IgD-negative memory B cell (primary cell): ENCODE measurements around the gene TSR3. TPM values are rescaled to one million over a fixed set of nuclear protein-coding genes. Genes with fewer than 3 reads are reported as not detected.
"Not testable (repeated sequence)": the region's sequence is repeated elsewhere in the genome, so short reads cannot be mapped to it uniquely, and the experiment has no call there.

Experiments
- H3K27ac Mint-ChIP-seq, 3 donors: one replicate each; pipeline ENCODE4 v1.8.0; 2020 to 2022; ENCODE audit warnings: mild to moderate bottlenecking in 3 of 3, mixed read lengths in 3 of 3, moderate library complexity in 1 of 3
- H3K27me3 Mint-ChIP-seq: one replicate; pipeline ENCODE4 v1.8.0; 2021; ENCODE audit warnings: mixed read lengths
- H3K36me3 Mint-ChIP-seq: one replicate; pipeline ENCODE4 v1.8.0; 2020; ENCODE audit warnings: mild to moderate bottlenecking, mixed read lengths
- H3K4me1 Mint-ChIP-seq, 3 donors: one replicate each; pipeline ENCODE4 v1.8.0; 2020 to 2022; ENCODE audit warnings: mixed read lengths in 3 of 3, mild to moderate bottlenecking in 1 of 3
- H3K4me3 Mint-ChIP-seq, 4 donors: one replicate each; pipeline ENCODE4 v1.8.0; 2020 to 2022; ENCODE audit warnings: mild to moderate bottlenecking in 4 of 4, mixed read lengths in 4 of 4, moderate library complexity in 3 of 4
- H3K9me3 Mint-ChIP-seq, 3 donors: one replicate each; pipeline ENCODE4 v1.8.0; 2020 to 2021; ENCODE audit warnings: mixed read lengths in 3 of 3, mild to moderate bottlenecking in 1 of 3
- polyA plus RNA-seq: library from polyadenylated mRNA; unstranded; fragments of 300-500 nt; fragmentation: Illumina TruSeq; gene quantifications from one replicate; pipeline ENCODE4 v1.2.3, GENCODE V29; 2021

The TSR3 gene
- polyA plus RNA-seq, 1 donor from 2014 or later = 116 TPM

- H3K27me3 Mint-ChIP-seq = peaks cover 16% of the 10 kb centered on the region
- H3K4me1 Mint-ChIP-seq = peaks cover 13 to 27% (median 24%) of the 10 kb centered on the region in 3 donors
- H3K9me3 Mint-ChIP-seq = no peaks in the 10 kb centered on the region
- peak overlapping the region; percentile 98 to 100 (median 98) for H3K27ac Mint-ChIP-seq
- peak overlapping the region; percentile 83 to 94 (median 93) for H3K4me3 Mint-ChIP-seq
- peaks cover 3% of the 10 kb centered on the region for H3K36me3 Mint-ChIP-seq
Observed at GRCh38 chr16:1330931-1331711, 20.6 kb downstream of the TSR3 start.

- Mint-ChIP-seq H3K4me3 (peak overlapping the region in 3 of 4 donors; percentile 45 to 93 (median 65)), H3K27me3 (peaks cover 16% of the 10 kb centered on the region), H3K9me3 (no peaks in the 10 kb centered on the region), H3K36me3 (peaks cover 3% of the 10 kb centered on the region), H3K4me1 (peaks cover 13 to 30% (median 24%) of the 10 kb centered on the region in 3 donors), H3K27ac (peak overlapping the region in 2 of 3 donors; percentile 76 to 98)
Observed at GRCh38 chr16:1330260-1330914, 21.3 kb downstream of the TSR3 start.

GRCh38 chr16:1328961-1329360, 22.7 kb downstream of the TSR3 start:
- Mint-ChIP-seq H3K27ac (peak overlapping the region; percentile 57 to 99 (median 78)), H3K4me1 (peaks cover 13 to 28% (median 20%) of the 10 kb centered on the region in 3 donors), H3K4me3 (peak overlapping the region in 2 of 4 donors; percentile 22 to 57)
- H3K9me3 Mint-ChIP-seq, H3K36me3 Mint-ChIP-seq, H3K27me3 Mint-ChIP-seq: not testable (repeated sequence)

- Mint-ChIP-seq H3K4me3 (peak overlapping the region in 1 of 4 donors; percentile 40), H3K27ac (peak overlapping the region in 2 of 3 donors; percentile 95 to 99), H3K4me1 (peaks cover 13 to 28% (median 20%) of the 10 kb centered on the region in 3 donors)
- H3K27me3 Mint-ChIP-seq, H3K9me3 Mint-ChIP-seq, H3K36me3 Mint-ChIP-seq: not testable (repeated sequence)
Observed at GRCh38 chr16:1328136-1328535, 23.5 kb downstream of the TSR3 start.

GRCh38 chr16:1327619-1327947, 24.1 kb downstream of the TSR3 start:
- H3K4me3 Mint-ChIP-seq = peak overlapping the region in 1 of 4 donors; percentile 40
- peaks cover 5% of the 10 kb centered on the region for H3K36me3 Mint-ChIP-seq
- H3K9me3 Mint-ChIP-seq = no peaks in the 10 kb centered on the region
- peak overlapping the region in 2 of 3 donors; percentile 95 to 99 for H3K27ac Mint-ChIP-seq
- peaks cover 7% of the 10 kb centered on the region for H3K27me3 Mint-ChIP-seq
- peaks cover 13 to 25% (median 18%) of the 10 kb centered on the region in 3 donors for H3K4me1 Mint-ChIP-seq

GRCh38 chr16:1326946-1327618, 24.6 kb downstream of the TSR3 start:
- H3K4me1 Mint-ChIP-seq = peaks cover 13 to 23% (median 16%) of the 10 kb centered on the region in 3 donors
- H3K27ac Mint-ChIP-seq = peak overlapping the region; percentile 95 to 99 (median 99)
- H3K36me3 Mint-ChIP-seq = peaks cover 5% of the 10 kb centered on the region
- H3K27me3 Mint-ChIP-seq = peaks cover 6% of the 10 kb centered on the region
- no peaks in the 10 kb centered on the region for H3K9me3 Mint-ChIP-seq
- peak overlapping the region; percentile 44 to 93 (median 76) for H3K4me3 Mint-ChIP-seq

- Mint-ChIP-seq H3K36me3 (peaks cover 2% of the 10 kb centered on the region), H3K4me3 (peak overlapping the region; percentile 44 to 93 (median 76)), H3K4me1 (peaks cover 7 to 18% (median 11%) of the 10 kb centered on the region in 3 donors), H3K27ac (peak overlapping the region; percentile 95 to 99 (median 99)), H3K27me3 (peaks cover 2% of the 10 kb centered on the region), H3K9me3 (no peaks in the 10 kb centered on the region)
Observed at GRCh38 chr16:1326391-1326790, 25.3 kb downstream of the TSR3 start.

- H3K36me3 Mint-ChIP-seq = peaks cover 2% of the 10 kb centered on the region
- no peaks in the 10 kb centered on the region for H3K9me3 Mint-ChIP-seq
- H3K27ac Mint-ChIP-seq = peak overlapping the region; percentile 94 to 99 (median 95)
- peak overlapping the region in 3 of 4 donors; percentile 41 to 93 (median 44) for H3K4me3 Mint-ChIP-seq
- peaks cover 6 to 16% (median 8%) of the 10 kb centered on the region in 3 donors for H3K4me1 Mint-ChIP-seq
- H3K27me3 Mint-ChIP-seq = no peaks in the 10 kb centered on the region
Observed at GRCh38 chr16:1325673-1326371, 25.9 kb downstream of the TSR3 start.

GRCh38 chr16:1325261-1325660, 26.4 kb downstream of the TSR3 start:
- H3K27ac Mint-ChIP-seq = peak overlapping the region; percentile 94 to 99 (median 95)
- H3K4me3 Mint-ChIP-seq = peak overlapping the region in 2 of 4 donors; percentile 41 to 55
- no peaks in the 10 kb centered on the region for H3K9me3 Mint-ChIP-seq
- H3K4me1 Mint-ChIP-seq = peaks cover 6 to 16% (median 7%) of the 10 kb centered on the region in 3 donors
- H3K27me3 Mint-ChIP-seq = no peaks in the 10 kb centered on the region
- H3K36me3 Mint-ChIP-seq = peaks cover 2% of the 10 kb centered on the region

GRCh38 chr16:1324286-1324826, 27.3 kb downstream of the TSR3 start:
- peak overlapping the region in 2 of 4 donors; percentile 12 to 60 for H3K4me3 Mint-ChIP-seq
- H3K27ac Mint-ChIP-seq = peak overlapping the region; percentile 81 to 99 (median 95)
- no peaks in the 10 kb centered on the region for H3K9me3 Mint-ChIP-seq
- peaks cover 6 to 16% (median 7%) of the 10 kb centered on the region in 3 donors for H3K4me1 Mint-ChIP-seq
- H3K27me3 Mint-ChIP-seq = no peaks in the 10 kb centered on the region
- peaks cover 2% of the 10 kb centered on the region for H3K36me3 Mint-ChIP-seq

- H3K36me3 Mint-ChIP-seq = peaks cover 2% of the 10 kb centered on the region
- no peaks in the 10 kb centered on the region for H3K9me3 Mint-ChIP-seq
- no peaks in the 10 kb centered on the region for H3K27me3 Mint-ChIP-seq
- H3K4me3 Mint-ChIP-seq = peak overlapping the region in 3 of 4 donors; percentile 2 to 60 (median 33)
- H3K4me1 Mint-ChIP-seq = peaks cover 6 to 12% (median 7%) of the 10 kb centered on the region in 3 donors
- peak overlapping the region; percentile 71 to 99 (median 81) for H3K27ac Mint-ChIP-seq
Observed at GRCh38 chr16:1323296-1324239, 28.1 kb downstream of the TSR3 start.

- H3K4me3 Mint-ChIP-seq = no peak overlapping the region
- H3K27ac Mint-ChIP-seq = no peak overlapping the region
- peaks cover 6 to 12% (median 7%) of the 10 kb centered on the region in 3 donors for H3K4me1 Mint-ChIP-seq
- no peaks in the 10 kb centered on the region for H3K27me3 Mint-ChIP-seq
- no peaks in the 10 kb centered on the region for H3K9me3 Mint-ChIP-seq
- peaks cover 4% of the 10 kb centered on the region for H3K36me3 Mint-ChIP-seq
Observed at GRCh38 chr16:1322407-1322806, 29.3 kb downstream of the TSR3 start.

GRCh38 chr16:1320658-1321240, 30.9 kb downstream of the TSR3 start:
- Mint-ChIP-seq H3K4me3 (peak overlapping the region in 1 of 4 donors; percentile 5), H3K36me3 (peaks cover 4% of the 10 kb centered on the region), H3K9me3 (no peaks in the 10 kb centered on the region), H3K4me1 (peaks cover 0 to 5% (median 2%) of the 10 kb centered on the region in 3 donors), H3K27me3 (no peaks in the 10 kb centered on the region), H3K27ac (no peak overlapping the region)
